Activated B cell treated with CpG ODN at 0.5 μM for 24 hours (primary cell): ENCODE data around the gene KCNJ6. TPM values are rescaled to one million over a fixed set of nuclear protein-coding genes. Genes with fewer than 3 reads are reported as not detected.
"Not testable (repeated sequence)": the region's sequence is repeated elsewhere in the genome, so short reads cannot be mapped to it uniquely, and the experiment has no call there.

Experiments
- ATAC-seq: fragments of 200-7000 bp; cut with Tn5 transposase; one replicate; pipeline ENCODE4 v1.10.0; 2021; ENCODE audit warnings: low read depth, mild to moderate bottlenecking, moderate library complexity
- CTCF ChIA-PET: fragments of 350-600 bp; sonication (Branson Sonifier 250); formaldehyde crosslinking; loops from one replicate; lab custom pipeline; 2021; ENCODE audit warnings: antibody characterized with exemption; lab: Charles Lee
- POLR2A ChIA-PET: fragments of 350-600 bp; sonication (Branson Sonifier 250); formaldehyde crosslinking; loops from one replicate; lab custom pipeline; 2021; ENCODE audit warnings: antibody characterized with exemption; lab: Charles Lee
- DNase-seq: peaks from one replicate; pipeline ENCODE4 v3.0.0; 2022
- H3K27ac Mint-ChIP-seq: one replicate; pipeline ENCODE4 v1.8.0; 2020; ENCODE audit warnings: mixed read lengths
- H3K27me3 Mint-ChIP-seq: one replicate; pipeline ENCODE4 v1.8.0; 2021; ENCODE audit warnings: mixed read lengths
- H3K36me3 Mint-ChIP-seq: one replicate; pipeline ENCODE4 v1.8.0; 2021; ENCODE audit warnings: low read depth, mixed read lengths
- H3K4me1 Mint-ChIP-seq: one replicate; pipeline ENCODE4 v1.8.0; 2021; ENCODE audit warnings: mixed read lengths
- H3K4me3 Mint-ChIP-seq: one replicate; pipeline ENCODE4 v1.8.0; 2020; ENCODE audit warnings: mild to moderate bottlenecking, mixed read lengths
- H3K9me3 Mint-ChIP-seq: one replicate; pipeline ENCODE4 v1.8.0; 2020; ENCODE audit warnings: mixed read lengths
- intact Hi-C: fragments of 100-400 bp; cut with micrococcal nuclease; formaldehyde crosslinking; loops from one replicate; pipeline ENCODE4 v1.15.1; 2024
- total RNA-seq: library from RNA; stranded (reverse); gene quantifications from 2 replicates; pipeline ENCODE4 v1.2.3, GENCODE V29; 2022
- TF ChIP-seq, protein P1 (sequence below): fragments of 200-600 bp; IDR thresholded peaks from one replicate; pipeline ENCODE4 v1.8.0; 2022; ENCODE audit warnings: antibody characterized with exemption, mild to moderate bottlenecking

The KCNJ6 gene
- total RNA-seq, 1 donor from 2014 or later, result not detected

GRCh38 chr21:37936010-37936785 is 19.9 kb upstream of the KCNJ6 start:
- Mint-ChIP-seq H3K9me3 (peaks cover 25% of the 10 kb centered on the region), H3K36me3 (no peaks in the 10 kb centered on the region), H3K4me3 (no peak overlapping the region), H3K27me3 (no peaks in the 10 kb centered on the region), H3K27ac (no peak overlapping the region), H3K4me1 (no peaks in the 10 kb centered on the region)
- ChIA-PET CTCF (no interaction called here), POLR2A (no interaction called here)
- TF ChIP-seq, protein P1, sequence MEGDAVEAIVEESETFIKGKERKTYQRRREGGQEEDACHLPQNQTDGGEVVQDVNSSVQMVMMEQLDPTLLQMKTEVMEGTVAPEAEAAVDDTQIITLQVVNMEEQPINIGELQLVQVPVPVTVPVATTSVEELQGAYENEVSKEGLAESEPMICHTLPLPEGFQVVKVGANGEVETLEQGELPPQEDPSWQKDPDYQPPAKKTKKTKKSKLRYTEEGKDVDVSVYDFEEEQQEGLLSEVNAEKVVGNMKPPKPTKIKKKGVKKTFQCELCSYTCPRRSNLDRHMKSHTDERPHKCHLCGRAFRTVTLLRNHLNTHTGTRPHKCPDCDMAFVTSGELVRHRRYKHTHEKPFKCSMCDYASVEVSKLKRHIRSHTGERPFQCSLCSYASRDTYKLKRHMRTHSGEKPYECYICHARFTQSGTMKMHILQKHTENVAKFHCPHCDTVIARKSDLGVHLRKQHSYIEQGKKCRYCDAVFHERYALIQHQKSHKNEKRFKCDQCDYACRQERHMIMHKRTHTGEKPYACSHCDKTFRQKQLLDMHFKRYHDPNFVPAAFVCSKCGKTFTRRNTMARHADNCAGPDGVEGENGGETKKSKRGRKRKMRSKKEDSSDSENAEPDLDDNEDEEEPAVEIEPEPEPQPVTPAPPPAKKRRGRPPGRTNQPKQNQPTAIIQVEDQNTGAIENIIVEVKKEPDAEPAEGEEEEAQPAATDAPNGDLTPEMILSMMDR, result no peak
- intact Hi-C loops, result no loop called here
- ATAC-seq, result no peak
- DNase-seq, result no peak

- H3K36me3 Mint-ChIP-seq, result no peaks in the 10 kb centered on the region
- POLR2A ChIA-PET, result no interaction called here
Observed at GRCh38 chr21:37932936-37933335, 16.7 kb upstream of the KCNJ6 start.

DNA sequence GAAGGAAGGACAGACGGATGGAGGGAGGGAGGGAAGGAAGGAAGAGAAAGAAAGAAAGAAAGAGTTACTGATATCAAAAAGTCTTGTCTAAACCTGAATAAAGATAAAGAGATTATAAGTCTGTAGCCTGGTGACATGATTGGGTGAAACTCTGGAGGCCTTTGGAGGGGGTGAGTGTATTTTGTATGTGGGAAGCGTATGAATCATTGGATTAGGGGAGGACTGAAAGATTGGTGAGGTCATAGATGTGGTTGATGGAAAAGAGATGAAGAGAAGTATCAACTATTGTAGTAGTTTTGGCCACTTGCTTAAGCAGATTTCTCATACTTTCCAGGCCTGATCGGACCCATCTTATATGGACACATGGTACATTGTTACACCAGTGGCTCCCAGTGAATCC is 11.5 kb upstream of the KCNJ6 start:
- ATAC-seq (no peak), DNase-seq (no peak)
- peaks cover 6% of the 10 kb centered on the region for H3K9me3 Mint-ChIP-seq
- peaks cover 4% of the 10 kb centered on the region for H3K27me3 Mint-ChIP-seq
- TF ChIP-seq, protein P1, result no peak
- no peaks in the 10 kb centered on the region for H3K4me1 Mint-ChIP-seq
- intact Hi-C loops, result no loop called here
- no peak overlapping the region for H3K4me3 Mint-ChIP-seq
- H3K36me3 Mint-ChIP-seq, result no peaks in the 10 kb centered on the region
- CTCF ChIA-PET, result no interaction called here
- H3K27ac Mint-ChIP-seq, result no peak overlapping the region
- POLR2A ChIA-PET, result no interaction called here

More at GRCh38 chr21:37932936-37933335, 16.7 kb upstream of the KCNJ6 start:
- TF ChIP-seq, protein P1, result no peak
- intact Hi-C loops, result no loop called here
- ATAC-seq (no peak), DNase-seq (no peak)
- no peak overlapping the region for H3K27ac Mint-ChIP-seq
- H3K4me1 Mint-ChIP-seq, result no peaks in the 10 kb centered on the region
- H3K27me3 Mint-ChIP-seq, result no peaks in the 10 kb centered on the region
- CTCF ChIA-PET, result no interaction called here
- H3K4me3 Mint-ChIP-seq, result no peak overlapping the region
- peaks cover 10% of the 10 kb centered on the region for H3K9me3 Mint-ChIP-seq

DNA sequence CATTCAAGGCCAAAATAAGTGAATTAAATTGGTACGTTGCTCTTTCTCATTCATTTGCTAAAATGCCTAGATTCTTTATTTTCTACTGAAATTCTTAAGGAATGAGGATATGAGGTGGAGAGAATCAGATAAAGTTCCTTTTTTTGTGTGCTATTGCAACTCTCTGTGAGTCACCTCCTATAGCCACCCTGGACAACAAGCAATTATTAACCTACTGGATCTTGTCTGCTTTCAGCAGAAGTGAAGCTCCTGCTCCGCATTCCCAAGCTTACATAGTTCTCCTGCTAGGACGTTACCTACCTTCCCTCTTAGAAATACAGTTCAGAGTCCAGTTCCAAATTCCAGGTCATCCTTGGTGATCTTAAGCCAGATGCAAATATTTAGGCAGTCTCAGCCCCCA is 4.8 kb upstream of the KCNJ6 start:
- Mint-ChIP-seq H3K36me3 (no peaks in the 10 kb centered on the region), H3K4me3 (no peak overlapping the region), H3K27ac (no peak overlapping the region), H3K27me3 (peaks cover 24% of the 10 kb centered on the region), H3K9me3 (peaks cover 4% of the 10 kb centered on the region), H3K4me1 (no peaks in the 10 kb centered on the region)
- intact Hi-C loops, result no loop called here
- DNase-seq, result no peak
- TF ChIP-seq, protein P1, result no peak
- ChIA-PET CTCF (no interaction called here), POLR2A (no interaction called here)
- no peak for ATAC-seq

DNA sequence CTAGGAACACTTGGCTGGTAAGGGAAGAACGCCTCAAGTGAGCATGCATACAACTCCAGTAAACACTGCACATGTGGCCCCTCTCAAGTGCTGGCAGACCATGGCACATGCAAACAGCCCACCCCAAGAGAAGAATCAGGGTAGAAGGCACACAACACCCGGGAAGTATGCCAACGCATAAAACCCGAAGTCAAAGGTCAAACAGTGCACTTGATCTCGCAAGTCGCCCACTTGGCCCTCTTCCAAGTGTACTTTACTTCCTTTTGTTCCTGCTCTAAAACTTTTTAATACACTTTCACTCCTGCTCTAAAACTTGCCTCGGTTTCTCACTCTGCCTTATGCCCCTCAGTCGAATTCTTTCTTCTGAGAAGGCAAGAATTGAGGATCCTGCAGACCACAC is 4.0 kb upstream of the KCNJ6 start:
- CTCF ChIA-PET, H3K9me3 Mint-ChIP-seq, POLR2A ChIA-PET, H3K27ac Mint-ChIP-seq, H3K36me3 Mint-ChIP-seq, ATAC-seq, DNase-seq, intact Hi-C loops, H3K4me1 Mint-ChIP-seq, H3K4me3 Mint-ChIP-seq: not testable (repeated sequence)
- peaks cover 30% of the 10 kb centered on the region for H3K27me3 Mint-ChIP-seq

DNA sequence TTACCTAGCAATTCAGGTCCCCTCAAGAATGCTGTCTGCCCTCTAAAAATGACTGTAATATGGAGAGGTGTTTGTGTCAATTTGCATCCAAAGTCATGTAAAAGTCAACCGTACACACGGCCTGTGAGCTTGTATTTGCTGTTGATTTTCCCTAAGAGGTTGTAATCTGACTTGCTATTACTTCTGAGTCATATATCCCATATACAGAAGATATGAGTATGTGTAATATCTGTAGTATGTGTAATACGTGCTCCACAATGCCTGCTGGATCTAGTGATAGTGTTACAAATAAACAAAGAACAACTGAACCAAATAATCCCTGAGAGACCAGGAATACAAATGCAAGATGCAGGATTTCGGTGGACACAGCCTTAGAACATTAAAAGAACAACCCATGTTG is 1.4 kb upstream of the KCNJ6 start:
- no peak overlapping the region for H3K4me3 Mint-ChIP-seq
- intact Hi-C loops, result no loop called here
- ChIA-PET CTCF (no interaction called here), POLR2A (no interaction called here)
- H3K9me3 Mint-ChIP-seq, result peaks cover 2% of the 10 kb centered on the region
- TF ChIP-seq, protein P1, result no peak
- DNase-seq (no peak), ATAC-seq (no peak)
- H3K36me3 Mint-ChIP-seq, result no peaks in the 10 kb centered on the region
- peaks cover 34% of the 10 kb centered on the region for H3K27me3 Mint-ChIP-seq
- no peaks in the 10 kb centered on the region for H3K4me1 Mint-ChIP-seq
- H3K27ac Mint-ChIP-seq, result no peak overlapping the region
